OCI-LY3 (cell line): ENCODE data around the gene MARCHF3.

Experiments used
- CTCF ChIP-seq: fragments of 200-600, 300-600 bp; sonication (generic); IDR thresholded peaks from 2 replicates; pipeline ENCODE4 v1.5.1; 2014; ENCODE audit warnings: antibody characterized with exemption, low read length, low read depth
- EZH2phosphoT487 ChIP-seq: fragments of 200-600 bp; shearing (Covaris generic); IDR thresholded peaks from 2 replicates; pipeline ENCODE4 v1.6.1; 2018; ENCODE audit warnings: antibody characterized with exemption, mixed run types, low read depth

- TF ChIP-seq CTCF (no peak), EZH2phosphoT487 (no peak)
Measured at GRCh38 chr5:126959188-126959587, 71.2 kb downstream of the MARCHF3 start.
